Panc1 (cell line): ENCODE data around the gene TRIM10. TPM values are rescaled to one million over a fixed set of nuclear protein-coding genes. Genes with fewer than 3 reads are reported as not detected.
A peak's percentile ranks its signal among the peaks of the same experiment; 100 is the strongest.

Source experiments
- ATAC-seq: fragments of 200-7000 bp; cut with Tn5 transposase; 2 replicates; pipeline ENCODE4 v1.9.1; 2020; ENCODE audit warnings: mild to moderate bottlenecking, moderate library complexity
- BruUV-seq: library from RNA; stranded (reverse); fragments of 400-500 nt; replicated peaks from 2 replicates; lab custom pipeline; 2021; lab: Mats Ljungman, UMichigan
- CTCF ChIA-PET: fragments of 300-600 bp; sonication (Branson Sonifier 250); formaldehyde crosslinking; loops from one replicate; lab custom pipeline; 2022; ENCODE audit warnings: antibody characterized with exemption; lab: Charles Lee
- POLR2A ChIA-PET: fragments of 300-600 bp; sonication (Branson Sonifier 250); formaldehyde crosslinking; loops from one replicate; lab custom pipeline; 2022; ENCODE audit warnings: antibody characterized with exemption; lab: Charles Lee
- DNase-seq: peaks from one replicate; pipeline ENCODE4 v3.0.0-alpha.2; 2010; ENCODE audit warnings: low read depth, low spot score
- H3K27ac ChIP-seq: 2 replicates; pipeline ENCODE4 v1.5.1; 2011; ENCODE audit warnings: mild to moderate bottlenecking, low read length, inconsistent platforms
- H3K27me3 ChIP-seq: fragments of 200-500 bp; sonication (Bioruptor generic); 2 replicates; pipeline ENCODE4 v1.6.0; 2014; ENCODE audit warnings: low read length, inconsistent platforms; ENCODE audit not compliant: control insufficient read depth, insufficient read depth
- H3K36me3 ChIP-seq: fragments of 200-500 bp; sonication (Bioruptor generic); 2 replicates; pipeline ENCODE4 v1.5.1; 2014; ENCODE audit warnings: inconsistent platforms, mild to moderate bottlenecking, low read length, moderate library complexity; ENCODE audit not compliant: control insufficient read depth, insufficient read depth
- H3K4me1 ChIP-seq: 2 replicates; pipeline ENCODE4 v1.5.1; 2011; ENCODE audit warnings: inconsistent platforms, mild to moderate bottlenecking, low read length, moderate library complexity; ENCODE audit not compliant: control insufficient read depth, insufficient read depth
- H3K4me3 ChIP-seq, 2 experiments: 2 replicates each; pipeline ENCODE4 v1.5.1; 2011 to 2012; ENCODE audit warnings: low read depth in 2 of 2, low read length in 2 of 2, mild to moderate bottlenecking in 2 of 2, inconsistent platforms in 1 of 2, moderate library complexity in 1 of 2
- H3K9me3 ChIP-seq: fragments of 200-500 bp; sonication (Bioruptor generic); 2 replicates; pipeline ENCODE4 v1.5.1; 2014; ENCODE audit warnings: low read depth, mild to moderate bottlenecking, inconsistent platforms, low read length, moderate library complexity; ENCODE audit not compliant: control insufficient read depth, insufficient read depth
- POLR2AphosphoS5 ChIP-seq: IDR thresholded peaks from 2 replicates; pipeline ENCODE4 v1.6.1; 2012; ENCODE audit warnings: mild to moderate bottlenecking, low read depth, low read length, moderate library complexity
- SIN3A ChIP-seq: IDR thresholded peaks from 2 replicates; pipeline ENCODE4 v1.6.1; 2012; ENCODE audit warnings: low read depth, mild to moderate bottlenecking, low read length, moderate library complexity, borderline replicate concordance; ENCODE audit not compliant: insufficient read depth
- TCF7L2 ChIP-seq: IDR thresholded peaks from 2 replicates; pipeline ENCODE4 v1.6.1; 2011; ENCODE audit warnings: mild to moderate bottlenecking, low read depth, low read length, inconsistent platforms
- in situ Hi-C: cut with HindIII; loops from 2 replicates; pipeline ENCODE4 v1.10.0; 2016; ENCODE audit warnings: low sequenced_read_pairs, low pct_unique_long_range_greater_than_20kb
- intact Hi-C: fragments of 100-400 bp; cut with micrococcal nuclease; formaldehyde crosslinking; loops from one replicate; pipeline ENCODE4 v1.10.0; 2022; ENCODE audit not compliant: unreplicated experiment
- total RNA-seq: library from RNA; stranded (reverse); gene quantifications from one replicate; pipeline ENCODE4 v1.2.1, GENCODE V29; 2021; ENCODE audit not compliant: unreplicated experiment
- TF ChIP-seq, protein P1 (sequence below), 2 experiments: IDR thresholded peaks; 2 replicates each; pipeline ENCODE4 v1.6.1; 2011 to 2012; ENCODE audit warnings: low read depth in 2 of 2, control low read depth in 1 of 2, low read length in 1 of 2, mild to moderate bottlenecking in 1 of 2, moderate library complexity in 1 of 2; ENCODE audit not compliant: insufficient read depth in 1 of 2
- TF ChIP-seq, protein P2 (sequence below): fragments of 450-650 bp; IDR thresholded peaks from 2 replicates; pipeline ENCODE4 v1.5.1; 2017; ENCODE audit warnings: mild to moderate bottlenecking

TRIM10 gene
- total RNA-seq, 1 experiment from 2014 or later: not detected

DNA sequence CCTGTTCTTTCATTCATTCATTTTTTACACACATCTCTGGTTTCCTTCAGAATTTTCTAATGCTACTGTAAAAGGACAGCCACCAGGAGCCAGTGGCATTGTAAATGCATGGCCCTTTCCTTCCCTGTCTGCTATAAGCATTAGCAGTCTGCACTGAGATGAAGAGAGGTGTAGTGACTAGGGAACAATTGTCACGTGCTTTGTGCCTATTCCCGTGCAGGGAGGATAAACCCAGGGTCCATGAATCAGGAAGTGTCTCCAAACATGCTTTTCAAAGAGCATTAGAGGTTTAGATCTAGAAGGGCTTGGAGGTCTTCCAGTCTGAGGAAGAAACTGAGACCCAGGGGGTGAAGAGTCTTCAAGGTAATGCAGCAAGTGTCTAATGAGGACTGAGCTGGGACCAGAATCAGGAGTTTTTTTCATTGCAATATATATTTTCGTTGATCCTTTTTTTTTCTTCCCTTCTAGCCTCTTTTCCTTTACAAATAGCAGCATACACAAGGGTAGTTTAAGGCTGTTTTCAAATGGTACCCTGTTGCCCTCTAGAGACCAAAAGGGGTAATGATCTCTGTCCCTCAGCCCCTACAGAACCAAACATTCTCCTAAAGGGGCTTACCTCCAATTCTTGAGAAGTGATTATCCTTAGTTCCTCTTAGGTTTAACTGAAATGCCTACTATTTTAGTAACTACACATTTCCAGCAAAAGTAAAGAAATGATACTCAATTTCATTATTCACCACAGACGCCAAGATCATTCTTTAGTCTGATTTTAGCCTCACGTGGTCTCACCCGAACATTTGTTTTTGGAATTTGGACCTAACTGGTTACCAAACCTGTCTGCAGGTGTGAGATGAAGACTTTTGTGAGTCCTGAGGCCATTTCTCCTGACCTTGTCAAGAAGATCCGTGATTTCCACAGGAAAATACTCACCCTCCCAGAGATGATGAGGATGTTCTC lies 8.9 kb upstream of the TRIM10 start:
- ChIA-PET POLR2A (no interaction called here), CTCF (interaction anchor here (0.6 kb wide), 1 partner anchor 66 kb away, joined by 3 read pairs; no protein-coding TSS in a partner anchor)
- Histone ChIP-seq H3K27me3 (peaks cover 20% of the 10 kb centered on the region), H3K4me1 (no peaks in the 10 kb centered on the region), H3K36me3 (no peaks in the 10 kb centered on the region), H3K9me3 (no peaks in the 10 kb centered on the region), H3K4me3 (no peak overlapping the region), H3K27ac (no peak overlapping the region)
- intact Hi-C loops: loop anchor here (2.0 kb wide), 1 partner anchor 67 kb away; no protein-coding TSS in a partner anchor
- in situ Hi-C loops: no loop called here
- TF ChIP-seq SIN3A (no peak), TCF7L2 (no peak)
- TF ChIP-seq, protein P1, sequence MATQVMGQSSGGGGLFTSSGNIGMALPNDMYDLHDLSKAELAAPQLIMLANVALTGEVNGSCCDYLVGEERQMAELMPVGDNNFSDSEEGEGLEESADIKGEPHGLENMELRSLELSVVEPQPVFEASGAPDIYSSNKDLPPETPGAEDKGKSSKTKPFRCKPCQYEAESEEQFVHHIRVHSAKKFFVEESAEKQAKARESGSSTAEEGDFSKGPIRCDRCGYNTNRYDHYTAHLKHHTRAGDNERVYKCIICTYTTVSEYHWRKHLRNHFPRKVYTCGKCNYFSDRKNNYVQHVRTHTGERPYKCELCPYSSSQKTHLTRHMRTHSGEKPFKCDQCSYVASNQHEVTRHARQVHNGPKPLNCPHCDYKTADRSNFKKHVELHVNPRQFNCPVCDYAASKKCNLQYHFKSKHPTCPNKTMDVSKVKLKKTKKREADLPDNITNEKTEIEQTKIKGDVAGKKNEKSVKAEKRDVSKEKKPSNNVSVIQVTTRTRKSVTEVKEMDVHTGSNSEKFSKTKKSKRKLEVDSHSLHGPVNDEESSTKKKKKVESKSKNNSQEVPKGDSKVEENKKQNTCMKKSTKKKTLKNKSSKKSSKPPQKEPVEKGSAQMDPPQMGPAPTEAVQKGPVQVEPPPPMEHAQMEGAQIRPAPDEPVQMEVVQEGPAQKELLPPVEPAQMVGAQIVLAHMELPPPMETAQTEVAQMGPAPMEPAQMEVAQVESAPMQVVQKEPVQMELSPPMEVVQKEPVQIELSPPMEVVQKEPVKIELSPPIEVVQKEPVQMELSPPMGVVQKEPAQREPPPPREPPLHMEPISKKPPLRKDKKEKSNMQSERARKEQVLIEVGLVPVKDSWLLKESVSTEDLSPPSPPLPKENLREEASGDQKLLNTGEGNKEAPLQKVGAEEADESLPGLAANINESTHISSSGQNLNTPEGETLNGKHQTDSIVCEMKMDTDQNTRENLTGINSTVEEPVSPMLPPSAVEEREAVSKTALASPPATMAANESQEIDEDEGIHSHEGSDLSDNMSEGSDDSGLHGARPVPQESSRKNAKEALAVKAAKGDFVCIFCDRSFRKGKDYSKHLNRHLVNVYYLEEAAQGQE (IDR thresholded peaks at IDR 0.05; ENCODE audit: insufficient read depth in 1 of 2, low read depth in 2 of 2, low read length in 1 of 2): no peak
- TF ChIP-seq, protein P2, sequence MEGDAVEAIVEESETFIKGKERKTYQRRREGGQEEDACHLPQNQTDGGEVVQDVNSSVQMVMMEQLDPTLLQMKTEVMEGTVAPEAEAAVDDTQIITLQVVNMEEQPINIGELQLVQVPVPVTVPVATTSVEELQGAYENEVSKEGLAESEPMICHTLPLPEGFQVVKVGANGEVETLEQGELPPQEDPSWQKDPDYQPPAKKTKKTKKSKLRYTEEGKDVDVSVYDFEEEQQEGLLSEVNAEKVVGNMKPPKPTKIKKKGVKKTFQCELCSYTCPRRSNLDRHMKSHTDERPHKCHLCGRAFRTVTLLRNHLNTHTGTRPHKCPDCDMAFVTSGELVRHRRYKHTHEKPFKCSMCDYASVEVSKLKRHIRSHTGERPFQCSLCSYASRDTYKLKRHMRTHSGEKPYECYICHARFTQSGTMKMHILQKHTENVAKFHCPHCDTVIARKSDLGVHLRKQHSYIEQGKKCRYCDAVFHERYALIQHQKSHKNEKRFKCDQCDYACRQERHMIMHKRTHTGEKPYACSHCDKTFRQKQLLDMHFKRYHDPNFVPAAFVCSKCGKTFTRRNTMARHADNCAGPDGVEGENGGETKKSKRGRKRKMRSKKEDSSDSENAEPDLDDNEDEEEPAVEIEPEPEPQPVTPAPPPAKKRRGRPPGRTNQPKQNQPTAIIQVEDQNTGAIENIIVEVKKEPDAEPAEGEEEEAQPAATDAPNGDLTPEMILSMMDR: peak; percentile 84
- DNase-seq (peak; percentile 54), ATAC-seq (peak; percentile 95)
- no TSS peak for BruUV-seq

DNA sequence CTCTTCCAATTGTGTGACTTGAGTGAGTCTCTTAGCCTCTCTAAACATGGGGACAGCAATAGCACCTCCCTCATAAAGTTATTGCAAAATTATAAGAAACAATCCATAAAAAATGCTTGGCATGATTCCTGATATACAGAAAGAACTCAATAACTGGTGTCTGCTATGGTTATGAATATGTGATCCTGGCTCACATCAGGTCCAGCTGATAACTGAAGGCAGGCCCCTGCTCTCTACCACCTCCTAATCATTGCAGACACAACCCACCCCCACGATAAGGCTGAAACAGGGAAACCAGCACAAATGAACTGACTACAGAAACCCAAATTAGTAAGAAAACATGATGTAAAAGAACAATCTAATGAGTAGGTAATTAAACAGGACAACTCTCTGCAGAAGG lies 7.7 kb upstream of the TRIM10 start:
- TF ChIP-seq SIN3A (no peak), TCF7L2 (no peak), POLR2AphosphoS5 (no peak)
- TF ChIP-seq, protein P2: no peak
- TF ChIP-seq, protein P1 (IDR thresholded peaks at IDR 0.05; ENCODE audit: insufficient read depth in 1 of 2, low read depth in 2 of 2, low read length in 1 of 2): no peak
- DNase-seq: no peak
- in situ Hi-C loops: no loop called here
- Histone ChIP-seq H3K36me3 (no peaks in the 10 kb centered on the region), H3K9me3 (no peaks in the 10 kb centered on the region), H3K27ac (no peak overlapping the region), H3K4me1 (no peaks in the 10 kb centered on the region), H3K4me3 (no peak overlapping the region), H3K27me3 (peaks cover 22% of the 10 kb centered on the region)
- no peak for ATAC-seq
- intact Hi-C loops: no loop called here
- CTCF ChIA-PET: interaction anchor here (0.6 kb wide), 1 partner anchor 155 kb away, joined by 3 read pairs; no protein-coding TSS in a partner anchor
- POLR2A ChIA-PET: no interaction called here
- no TSS peak for BruUV-seq
